Activated B cell treated with CpG ODN at 0.5 μM for 24 hours (primary cell): ENCODE measurements around the gene ITSN1. TPM values are rescaled to one million over a fixed set of nuclear protein-coding genes. Genes with fewer than 3 reads are reported as not detected.
"Not testable (repeated sequence)": the region's sequence is repeated elsewhere in the genome, so short reads cannot be mapped to it uniquely, and the experiment has no call there.

Source experiments
- ATAC-seq: fragments of 200-7000 bp; cut with Tn5 transposase; one replicate; pipeline ENCODE4 v1.10.0; 2021; ENCODE audit warnings: low read depth, mild to moderate bottlenecking, moderate library complexity
- CTCF ChIA-PET: fragments of 350-600 bp; sonication (Branson Sonifier 250); formaldehyde crosslinking; loops from one replicate; lab custom pipeline; 2021; ENCODE audit warnings: antibody characterized with exemption; lab: Charles Lee
- POLR2A ChIA-PET: fragments of 350-600 bp; sonication (Branson Sonifier 250); formaldehyde crosslinking; loops from one replicate; lab custom pipeline; 2021; ENCODE audit warnings: antibody characterized with exemption; lab: Charles Lee
- DNase-seq: peaks from one replicate; pipeline ENCODE4 v3.0.0; 2022
- H3K27ac Mint-ChIP-seq: one replicate; pipeline ENCODE4 v1.8.0; 2020; ENCODE audit warnings: mixed read lengths
- H3K27me3 Mint-ChIP-seq: one replicate; pipeline ENCODE4 v1.8.0; 2021; ENCODE audit warnings: mixed read lengths
- H3K36me3 Mint-ChIP-seq: one replicate; pipeline ENCODE4 v1.8.0; 2021; ENCODE audit warnings: low read depth, mixed read lengths
- H3K4me1 Mint-ChIP-seq: one replicate; pipeline ENCODE4 v1.8.0; 2021; ENCODE audit warnings: mixed read lengths
- H3K4me3 Mint-ChIP-seq: one replicate; pipeline ENCODE4 v1.8.0; 2020; ENCODE audit warnings: mild to moderate bottlenecking, mixed read lengths
- H3K9me3 Mint-ChIP-seq: one replicate; pipeline ENCODE4 v1.8.0; 2020; ENCODE audit warnings: mixed read lengths
- CTCF ChIP-seq: fragments of 200-600 bp; IDR thresholded peaks from one replicate; pipeline ENCODE4 v1.8.0; 2022; ENCODE audit warnings: antibody characterized with exemption, mild to moderate bottlenecking
- intact Hi-C: fragments of 100-400 bp; cut with micrococcal nuclease; formaldehyde crosslinking; loops from one replicate; pipeline ENCODE4 v1.15.1; 2024
- total RNA-seq: library from RNA; stranded (reverse); gene quantifications from 2 replicates; pipeline ENCODE4 v1.2.3, GENCODE V29; 2022

The ITSN1 gene
- total RNA-seq, 1 donor from 2014 or later = 2.9 TPM

- Mint-ChIP-seq H3K27ac (no peak overlapping the region), H3K4me1 (peaks cover 25% of the 10 kb centered on the region), H3K27me3 (no peaks in the 10 kb centered on the region), H3K36me3 (peaks cover 18% of the 10 kb centered on the region), H3K4me3 (no peak overlapping the region), H3K9me3 (no peaks in the 10 kb centered on the region)
- ChIA-PET POLR2A (no interaction called here), CTCF (interaction anchor here (4.4 kb wide), 1 partner anchor 431 kb away, joined by 24 read pairs; no protein-coding TSS in a partner anchor)
- no peak for TF ChIP-seq CTCF
- intact Hi-C loops = loop anchor here (5.0 to 10.0 kb wide), 2 partner anchors 627 to 1190 kb away; partner anchors contain the start of gene SYNJ1
- ATAC-seq (no peak), DNase-seq (no peak)
Observed at GRCh38 chr21:33917421-33917820, 275.1 kb downstream of the ITSN1 start.

- CTCF ChIA-PET = interaction anchor here (0.7 to 8.1 kb wide), 50 partner anchors 9 to 707 kb away, joined by 3 to 431 read pairs (median 6); partner anchors contain the start of genes ATP5PO, KCNE2, MRPS6 and SLC5A3
- intact Hi-C loops = loop anchor here (1.0 to 2.0 kb wide), 8 partner anchors 51 to 707 kb away; no protein-coding TSS in a partner anchor
Observed at GRCh38 chr21:33924079-33924765, 281.9 kb downstream of the ITSN1 start.

GRCh38 chr21:33924766-33925100 lies 282.4 kb downstream of the ITSN1 start:
- CTCF ChIA-PET = interaction anchor here (0.7 to 8.1 kb wide), 36 partner anchors 9 to 678 kb away, joined by 3 to 431 read pairs (median 8); partner anchors contain the start of genes ATP5PO, KCNE2, MRPS6 and SLC5A3
- no peaks in the 10 kb centered on the region for H3K36me3 Mint-ChIP-seq
- ATAC-seq (no peak), DNase-seq (no peak)
- no peaks in the 10 kb centered on the region for H3K27me3 Mint-ChIP-seq
- intact Hi-C loops = loop anchor here (1.0 to 2.0 kb wide), 8 partner anchors 50 to 706 kb away; no protein-coding TSS in a partner anchor
- H3K9me3 Mint-ChIP-seq = no peaks in the 10 kb centered on the region
- POLR2A ChIA-PET = interaction anchor here (0.7 to 2.2 kb wide), 4 partner anchors 25 to 423 kb away, joined by 4 to 17 read pairs (median 4); no protein-coding TSS in a partner anchor
- H3K27ac Mint-ChIP-seq = no peak overlapping the region
- no peak for TF ChIP-seq CTCF
- H3K4me3 Mint-ChIP-seq = no peak overlapping the region
- H3K4me1 Mint-ChIP-seq = peaks cover 6% of the 10 kb centered on the region

More at GRCh38 chr21:33924079-33924765, 281.9 kb downstream of the ITSN1 start:
- no peaks in the 10 kb centered on the region for H3K27me3 Mint-ChIP-seq
- DNase-seq (peak; percentile 75), ATAC-seq (peak; percentile 99)
- H3K4me3 Mint-ChIP-seq = peak overlapping the region; percentile 33
- POLR2A ChIA-PET = interaction anchor here (0.7 to 2.2 kb wide), 6 partner anchors 26 to 424 kb away, joined by 3 to 17 read pairs (median 4); no protein-coding TSS in a partner anchor
- no peaks in the 10 kb centered on the region for H3K36me3 Mint-ChIP-seq
- TF ChIP-seq CTCF = peak; percentile 88
- H3K4me1 Mint-ChIP-seq = peaks cover 6% of the 10 kb centered on the region
- H3K27ac Mint-ChIP-seq = no peak overlapping the region
- no peaks in the 10 kb centered on the region for H3K9me3 Mint-ChIP-seq

GRCh38 chr21:33926248-33926647 lies 283.9 kb downstream of the ITSN1 start:
- CTCF ChIA-PET, H3K36me3 Mint-ChIP-seq, H3K4me3 Mint-ChIP-seq, intact Hi-C loops, DNase-seq, H3K4me1 Mint-ChIP-seq, H3K9me3 Mint-ChIP-seq, POLR2A ChIA-PET, H3K27me3 Mint-ChIP-seq, ATAC-seq, H3K27ac Mint-ChIP-seq: not testable (repeated sequence)

- peak overlapping the region; percentile 89 for H3K4me3 Mint-ChIP-seq
- H3K27me3 Mint-ChIP-seq, H3K9me3 Mint-ChIP-seq, CTCF ChIA-PET, intact Hi-C loops, H3K36me3 Mint-ChIP-seq, DNase-seq: not testable (repeated sequence)
- H3K4me1 Mint-ChIP-seq = peaks cover 13% of the 10 kb centered on the region
- H3K27ac Mint-ChIP-seq = peak overlapping the region; percentile 54
- ATAC-seq = peak; percentile 34
- POLR2A ChIA-PET = interaction anchor here (2.6 kb wide), 1 partner anchor 17 kb away, joined by 20 read pairs; no protein-coding TSS in a partner anchor
Observed at GRCh38 chr21:33931052-33931798, 288.9 kb downstream of the ITSN1 start.
